H9 (cell line): ENCODE measurements around the gene DSTN. TPM values are rescaled to one million over a fixed set of nuclear protein-coding genes. Genes with fewer than 3 reads are reported as not detected.
A peak's percentile ranks its signal among the peaks of the same experiment; 100 is the strongest.

Experiments
- DNase-seq: peaks from one replicate; pipeline ENCODE4 v3.0.0-alpha.2; 2017
- H2AFZ ChIP-seq: one replicate; pipeline ENCODE4 v1.6.1; 2013; ENCODE audit warnings: mild to moderate bottlenecking, low read length, control low read depth, moderate library complexity
- H2AK5ac ChIP-seq: 2 replicates; pipeline ENCODE4 v1.6.1; 2013; ENCODE audit warnings: low read length, control low read depth, mixed read lengths; ENCODE audit not compliant: insufficient read length
- H2BK120ac ChIP-seq: one replicate; pipeline ENCODE4 v1.6.1; 2013; ENCODE audit warnings: low read depth, mild to moderate bottlenecking, low read length, control low read depth, inconsistent platforms; ENCODE audit not compliant: poor library complexity, severe bottlenecking
- H2BK12ac ChIP-seq: 2 replicates; pipeline ENCODE4 v1.6.1; 2013; ENCODE audit warnings: low read length, control low read depth, mixed read lengths, low read depth; ENCODE audit not compliant: insufficient read length
- H2BK15ac ChIP-seq: 2 replicates; pipeline ENCODE4 v1.6.1; 2013; ENCODE audit warnings: low read depth, low read length, control low read depth
- H2BK20ac ChIP-seq: one replicate; pipeline ENCODE4 v1.6.1; 2013; ENCODE audit warnings: low read depth, mild to moderate bottlenecking, low read length, control low read depth, inconsistent platforms; ENCODE audit not compliant: poor library complexity, severe bottlenecking
- H2BK5ac ChIP-seq: 2 replicates; pipeline ENCODE4 v1.6.1; 2013; ENCODE audit warnings: low read length, control low read depth, mixed read lengths; ENCODE audit not compliant: insufficient read length
- H3K14ac ChIP-seq: 2 replicates; pipeline ENCODE4 v1.6.1; 2013; ENCODE audit warnings: low read length, control low read depth; ENCODE audit not compliant: insufficient read depth
- H3K18ac ChIP-seq: 2 replicates; pipeline ENCODE4 v1.6.1; 2013; ENCODE audit warnings: low read depth, mild to moderate bottlenecking, mixed read lengths, low read length, control low read depth; ENCODE audit not compliant: insufficient read length
- H3K23ac ChIP-seq: 2 replicates; pipeline ENCODE4 v1.6.1; 2013; ENCODE audit warnings: low read length, control low read depth, mixed read lengths, low read depth; ENCODE audit not compliant: insufficient read length
- H3K23me2 ChIP-seq: 2 replicates; pipeline ENCODE4 v1.6.1; 2013; ENCODE audit warnings: low read depth, mild to moderate bottlenecking, mixed read lengths, low read length, control low read depth; ENCODE audit not compliant: insufficient read length, poor library complexity, severe bottlenecking
- H3K27ac ChIP-seq: 2 replicates; pipeline ENCODE4 v1.5.1; 2013; ENCODE audit warnings: low read length, control low read depth, mixed read lengths, low read depth; ENCODE audit not compliant: insufficient read length
- H3K27me3 ChIP-seq: 2 replicates; pipeline ENCODE4 v1.6.1; 2013; ENCODE audit warnings: low read length, control low read depth, inconsistent platforms; ENCODE audit not compliant: insufficient read depth
- H3K4ac ChIP-seq: 2 replicates; pipeline ENCODE4 v1.6.1; 2013; ENCODE audit warnings: low read depth, mild to moderate bottlenecking, control low read depth, inconsistent platforms, low read length, moderate library complexity
- H3K4me1 ChIP-seq: 2 replicates; pipeline ENCODE4 v1.6.1; 2013; ENCODE audit warnings: low read length, control low read depth, inconsistent platforms; ENCODE audit not compliant: insufficient read depth
- H3K4me2 ChIP-seq: 2 replicates; pipeline ENCODE4 v1.6.1; 2013; ENCODE audit warnings: low read length, control low read depth, mixed read lengths; ENCODE audit not compliant: insufficient read length, insufficient read depth
- H3K56ac ChIP-seq: 2 replicates; pipeline ENCODE4 v1.6.1; 2013; ENCODE audit warnings: low read depth, mild to moderate bottlenecking, mixed read lengths, low read length, control low read depth; ENCODE audit not compliant: insufficient read length
- H3K79me1 ChIP-seq: 2 replicates; pipeline ENCODE4 v1.6.1; 2013; ENCODE audit warnings: low read depth, mild to moderate bottlenecking, moderate library complexity, low read length, control low read depth, inconsistent platforms; ENCODE audit not compliant: insufficient read depth, poor library complexity, severe bottlenecking
- H3K79me2 ChIP-seq: 2 replicates; pipeline ENCODE4 v1.6.1; 2013; ENCODE audit warnings: low read length, control low read depth, inconsistent platforms; ENCODE audit not compliant: insufficient read depth
- H3K9ac ChIP-seq: 2 replicates; pipeline ENCODE4 v1.6.1; 2013; ENCODE audit warnings: low read length, control low read depth, mixed read lengths; ENCODE audit not compliant: insufficient read length; ENCODE audit errors: extremely low read depth
- H3K9me3 ChIP-seq: one replicate; pipeline ENCODE4 v1.6.1; 2013; ENCODE audit warnings: low read depth, low read length, inconsistent platforms; ENCODE audit not compliant: control insufficient read depth
- H3T11ph ChIP-seq: one replicate; pipeline ENCODE4 v1.6.1; 2013; ENCODE audit warnings: mild to moderate bottlenecking, low read length, control low read depth, inconsistent platforms
- H4K20me1 ChIP-seq: one replicate; pipeline ENCODE4 v1.6.1; 2013; ENCODE audit not compliant: control insufficient read depth, insufficient read length, insufficient read depth
- H4K5ac ChIP-seq: 2 replicates; pipeline ENCODE4 v1.6.1; 2013; ENCODE audit warnings: low read depth, mild to moderate bottlenecking, mixed read lengths, low read length, control low read depth; ENCODE audit not compliant: insufficient read length
- H4K8ac ChIP-seq: replicated peaks from 2 replicates; pipeline ENCODE4 v1.6.1; 2013; ENCODE audit warnings: low read length, control low read depth, mixed read lengths, low read depth; ENCODE audit not compliant: insufficient read length
- H4K91ac ChIP-seq: 2 replicates; pipeline ENCODE4 v1.6.1; 2013; ENCODE audit warnings: low read depth, mild to moderate bottlenecking, moderate library complexity, mixed read lengths, low read length, control low read depth; ENCODE audit not compliant: insufficient read length
- H3K27ac Mint-ChIP-seq, 3 experiments: 2 replicates in 2 of 3; 3 replicates in 1 of 3; pipeline ENCODE4 v1.8.0; 2020 to 2021; ENCODE audit warnings: mixed read lengths in 3 of 3, mild to moderate bottlenecking in 1 of 3, moderate library complexity in 1 of 3
- H3K27me3 Mint-ChIP-seq: 2 replicates; pipeline ENCODE4 v1.8.0; 2021; ENCODE audit warnings: low read depth, mild to moderate bottlenecking, moderate library complexity, mixed read lengths
- H3K36me3 Mint-ChIP-seq, 3 experiments: 2 replicates in 2 of 3; 3 replicates in 1 of 3; pipeline ENCODE4 v1.8.0; 2020 to 2021; ENCODE audit warnings: low read depth in 3 of 3, mixed read lengths in 3 of 3; ENCODE audit not compliant: insufficient read depth in 1 of 3
- H3K4me1 Mint-ChIP-seq, 2 experiments: 2 replicates each; pipeline ENCODE4 v1.8.0; 2020; ENCODE audit warnings: mixed read lengths in 2 of 2
- H3K4me3 Mint-ChIP-seq, 2 experiments: 2 replicates in 1 of 2; 3 replicates in 1 of 2; pipeline ENCODE4 v1.8.0; 2020 to 2021; ENCODE audit warnings: mild to moderate bottlenecking in 2 of 2, mixed read lengths in 2 of 2, moderate library complexity in 1 of 2
- H3K9me3 Mint-ChIP-seq, 2 experiments: 2 replicates in 1 of 2; 3 replicates in 1 of 2; pipeline ENCODE4 v1.8.0; 2020; ENCODE audit warnings: mild to moderate bottlenecking in 2 of 2, mixed read lengths in 2 of 2, moderate library complexity in 1 of 2
- CTCF ChIP-seq: fragments of 200-600 bp; sonication (generic); conservative IDR thresholded peaks from 3 replicates; pipeline ENCODE4 v1.8.0; 2021; ENCODE audit warnings: antibody characterized with exemption, mild to moderate bottlenecking
- WGBS: extraction: QIAGEN DNeasy Blood & Tissue Kit; methylation state at CpG from one replicate; pipeline ENCODE4 v1.1.7; 2013; ENCODE audit warnings: missing lambda C conversion rate, low lambda C conversion rate, mixed read lengths; ENCODE audit not compliant: insufficient read length; ENCODE audit errors: extremely low coverage; 5-methylcytosine and 5-hydroxymethylcytosine counted together
- total RNA-seq: library from RNA; stranded (reverse); gene quantifications from 2 replicates; pipeline ENCODE4 v1.2.1, GENCODE V29; 2021

The DSTN gene
- total RNA-seq, 1 experiment from 2014 or later: 145 TPM

GRCh38 chr20:17589161-17589834 lies 19.4 kb downstream of the DSTN start:
- H4K91ac ChIP-seq: no peak overlapping the region
- H4K5ac ChIP-seq: no peak overlapping the region
- Mint-ChIP-seq H3K27ac (peak overlapping the region in 2 of 3 experiments; percentile 38 to 54; a peak in 2 of 7 replicates), H3K4me3 (no peak overlapping the region), H3K27me3 (no peaks in the 10 kb centered on the region), H3K36me3 (peaks cover 0 to 9% (median 4%) of the 10 kb centered on the region in 3 experiments; a peak in 5 of 7 replicates), H3K4me1 (peaks cover 29 to 30% of the 10 kb centered on the region in 2 experiments), H3K9me3 (no peaks in the 10 kb centered on the region)
- no peak overlapping the region for H2AK5ac ChIP-seq
- H3K4me1 ChIP-seq: 0 out of 2 replicates have a peak, but pooled peaks cover 2% of the 10 kb centered on the region
- no peak overlapping the region for H2BK120ac ChIP-seq
- H3K9ac ChIP-seq: no peak overlapping the region
- H3K18ac ChIP-seq: no peak overlapping the region
- no CpG with 5 or more reads among the region's 8 CpGs for WGBS
- H2BK15ac ChIP-seq: no peak overlapping the region
- no peak for TF ChIP-seq CTCF
- no peaks in the 10 kb centered on the region for H3K23me2 ChIP-seq
- no peak overlapping the region for H4K8ac ChIP-seq
- H3K56ac ChIP-seq: no peak overlapping the region
- no peak overlapping the region for H2BK12ac ChIP-seq
- H4K20me1 ChIP-seq: no peaks in the 10 kb centered on the region
- no peak overlapping the region for H3K4ac ChIP-seq
- no peak overlapping the region for H3K27ac ChIP-seq
- no peak for DNase-seq
- H3T11ph ChIP-seq: no peak overlapping the region
- H3K14ac ChIP-seq: no peak overlapping the region
- no peak overlapping the region for H2AFZ ChIP-seq
- H3K9me3 ChIP-seq: no peaks in the 10 kb centered on the region
- H2BK20ac ChIP-seq: no peak overlapping the region
- peaks cover 12% of the 10 kb centered on the region; the same call in 1 of the 2 replicates for H3K79me2 ChIP-seq
- no peak overlapping the region for H3K23ac ChIP-seq
- no peak overlapping the region for H2BK5ac ChIP-seq
- H3K27me3 ChIP-seq: no peaks in the 10 kb centered on the region
- H3K4me2 ChIP-seq: no peak overlapping the region
- H3K79me1 ChIP-seq: peaks cover 8% of the 10 kb centered on the region
